Thyroid gland (tissue), 4 donors: Measurements from ENCODE around the gene SCN1B.

Experiments used
- CTCF ChIP-seq, 6 experiments: fragments of 200-600 bp in 3 of 6; fragments of 450-650 bp in 3 of 6; sonication (generic) in 3 of 6; IDR thresholded peaks; one replicate each; pipeline ENCODE4 v1.5.1; 2016 to 2019; ENCODE audit warnings: antibody characterized with exemption in 6 of 6, mild to moderate bottlenecking in 2 of 6, inconsistent platforms in 1 of 6, moderate library complexity in 1 of 6
- POLR2A ChIP-seq, 2 donors: fragments of 450-650 bp; IDR thresholded peaks; one replicate each; pipeline ENCODE4 v1.6.1; 2017; ENCODE audit warnings: antibody characterized with exemption in 2 of 2, mild to moderate bottlenecking in 2 of 2, moderate library complexity in 1 of 2

DNA sequence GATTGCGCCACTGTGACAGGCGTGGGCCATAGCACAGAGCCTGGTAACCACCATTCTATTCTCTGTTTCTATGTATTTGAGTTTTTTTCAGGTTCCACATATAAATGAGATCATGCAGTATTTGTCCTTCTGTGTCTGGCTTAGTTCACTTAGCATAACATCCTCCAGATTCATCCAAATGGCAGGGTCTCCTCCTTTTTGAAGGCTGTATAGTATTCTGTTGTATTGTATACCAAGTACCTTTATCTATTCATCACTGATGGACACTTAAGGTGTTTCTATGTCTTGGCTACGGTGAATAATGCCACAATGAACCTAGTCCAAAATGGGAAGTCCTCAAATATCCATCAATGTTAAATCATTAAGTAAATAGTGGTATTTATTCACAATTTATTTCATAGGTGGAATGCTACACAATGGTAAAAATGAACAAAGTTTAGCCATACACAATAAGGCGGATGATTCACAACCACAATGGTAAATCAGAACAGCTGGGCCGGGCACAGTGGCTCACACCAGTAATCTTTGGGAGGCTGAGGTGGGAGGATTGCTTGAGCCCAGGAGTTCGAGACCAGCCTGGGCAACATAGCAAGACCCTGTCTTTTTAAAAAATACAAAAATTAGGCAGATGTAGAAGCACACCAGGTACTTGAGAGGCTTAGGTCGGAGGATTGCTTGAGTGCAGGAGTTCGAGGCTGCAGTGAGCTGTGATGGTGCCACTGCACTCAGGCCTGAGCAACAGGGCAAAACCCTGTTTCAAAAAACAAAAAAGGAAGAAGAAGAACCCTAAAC is 38.5 kb upstream of the SCN1B start:
- TF ChIP-seq CTCF (IDR thresholded peaks at IDR 0.05) (no peak), POLR2A (IDR thresholded peaks at IDR 0.05) (no peak)
